ENCODE data around the gene PPP1R14C.

Gene PPP1R14C

DNA sequence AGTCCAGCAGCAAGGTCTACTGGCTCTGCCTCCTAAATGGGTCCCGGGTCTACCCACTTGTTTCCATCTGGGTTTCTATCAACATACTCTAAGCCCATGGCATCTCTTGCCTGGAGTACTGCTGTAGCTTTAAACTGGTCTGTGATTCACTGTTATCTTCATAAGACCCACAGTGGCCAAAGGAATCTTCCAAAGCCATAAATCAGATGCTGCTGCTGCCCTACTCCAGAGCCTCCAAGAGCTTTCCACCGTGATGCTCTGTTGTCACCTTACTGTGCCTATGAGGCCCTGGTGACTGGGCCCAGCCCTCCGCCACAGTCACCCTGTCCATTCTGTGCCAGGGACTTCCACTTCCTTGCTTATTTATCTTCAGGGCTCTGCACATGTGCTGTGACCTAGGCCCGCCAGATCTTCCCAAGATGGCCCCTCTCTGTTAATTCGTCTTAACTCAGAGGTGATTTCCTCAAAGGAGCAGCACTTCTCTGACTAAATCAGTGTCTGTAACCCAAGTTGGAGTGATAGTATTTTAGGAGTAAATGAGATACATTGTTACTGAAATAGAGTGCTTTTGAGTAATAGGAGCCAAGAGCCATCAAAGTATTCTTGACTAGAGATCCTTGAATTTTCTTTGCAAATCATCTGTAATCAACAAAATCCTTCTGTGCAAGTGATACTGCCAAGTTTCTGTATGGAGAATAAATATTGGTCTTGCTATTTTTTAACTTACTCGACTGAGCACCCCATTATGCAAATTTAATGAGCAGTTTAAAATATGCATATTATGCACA, 102.5 kb downstream of the PPP1R14C start:
- no peak for TF ChIP-seq CTCF (IDR thresholded peaks at IDR 0.05; ENCODE audit: insufficient read depth, low read length, missing control alignments)
- DNase-seq (ENCODE audit: low read depth, low spot score) = no peak
- H3K4me3 ChIP-seq (ENCODE audit: low read depth, low read length) = no peak overlapping the region
- CTCF ChIA-PET = interaction anchor here (1.0 kb wide), 1 partner anchor 1089 kb away, joined by 3 read pairs; no protein-coding TSS in a partner anchor
- POLR2A ChIA-PET = no interaction called here

DNA sequence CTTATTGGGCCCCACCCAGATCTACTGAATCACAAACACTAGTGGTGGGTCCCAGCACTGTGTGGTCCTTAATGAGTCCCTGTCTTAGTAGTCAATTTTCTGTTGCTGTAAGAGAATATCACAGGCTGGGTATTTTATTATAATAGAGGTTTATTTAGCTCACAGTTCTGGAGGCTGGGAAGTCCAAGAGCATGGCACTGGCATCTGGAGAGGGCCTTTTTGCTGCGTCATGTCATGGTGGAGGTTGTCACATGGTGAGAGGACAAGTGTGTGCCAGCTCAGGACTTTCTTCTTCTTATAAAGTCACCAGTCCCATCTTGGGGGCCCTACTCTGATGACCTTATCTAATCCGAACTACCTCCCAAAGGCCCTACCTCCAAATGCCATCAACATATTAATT, 105.0 kb downstream of the PPP1R14C start:
- POLR2A ChIA-PET = no interaction called here
- CTCF ChIA-PET = interaction anchor here (1.1 kb wide), 2 partner anchors 19 to 177 kb away, joined by 3 read pairs; no protein-coding TSS in a partner anchor
- TF ChIP-seq CTCF (IDR thresholded peaks at IDR 0.05; ENCODE audit: insufficient read depth, low read length, missing control alignments) = no peak
- DNase-seq (ENCODE audit: low read depth, low spot score) = no peak
- no peak overlapping the region for H3K4me3 ChIP-seq (ENCODE audit: low read depth, low read length)

DNA sequence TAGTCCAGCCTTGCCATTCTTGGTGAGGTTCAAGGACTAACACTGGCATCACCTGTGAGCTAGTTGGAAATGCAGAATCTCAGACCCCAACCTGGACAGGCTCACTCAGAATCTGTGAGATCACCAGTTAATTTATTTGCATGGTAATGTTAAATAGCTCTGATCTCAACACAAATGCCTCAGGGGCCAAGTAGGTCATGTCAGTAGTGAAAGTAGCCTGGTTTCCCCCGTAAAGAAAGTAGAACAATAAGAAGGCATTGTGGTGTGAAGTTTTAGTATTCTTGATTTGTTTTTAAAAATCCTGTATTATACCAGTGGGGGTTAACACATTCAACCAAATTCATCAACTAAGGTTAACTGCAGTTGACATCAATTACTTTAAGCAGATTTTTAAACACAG, 105.5 kb downstream of the PPP1R14C start:
- TF ChIP-seq CTCF (IDR thresholded peaks at IDR 0.05; ENCODE audit: insufficient read depth, low read length, missing control alignments) = no peak
- ChIA-PET POLR2A (no interaction called here), CTCF (interaction anchor here (1.1 kb wide), 2 partner anchors 20 to 177 kb away, joined by 3 read pairs; no protein-coding TSS in a partner anchor)
- H3K4me3 ChIP-seq (ENCODE audit: low read depth, low read length) = no peak overlapping the region
- DNase-seq (ENCODE audit: low read depth, low spot score) = no peak

- no peak for TF ChIP-seq CTCF (IDR thresholded peaks at IDR 0.05; ENCODE audit: insufficient read depth, low read length, missing control alignments)
- no peak overlapping the region for H3K4me3 ChIP-seq (ENCODE audit: low read depth, low read length)
- no peak for DNase-seq (ENCODE audit: low read depth, low spot score)
- POLR2A ChIA-PET = no interaction called here
- CTCF ChIA-PET = interaction anchor here (1.4 kb wide), 1 partner anchor 169 kb away, joined by 3 read pairs; no protein-coding TSS in a partner anchor
Measured at GRCh38 chr6:150249261-150249660, 106.4 kb downstream of the PPP1R14C start.

GRCh38 chr6:150250826-150251225, 108.0 kb downstream of the PPP1R14C start:
- TF ChIP-seq CTCF (IDR thresholded peaks at IDR 0.05; ENCODE audit: insufficient read depth, low read length, missing control alignments) = no peak
- DNase-seq (ENCODE audit: low read depth, low spot score) = no peak
- ChIA-PET CTCF (interaction anchor here (1.4 to 1.7 kb wide), 2 partner anchors 18 to 171 kb away, joined by 3 to 4 read pairs; no protein-coding TSS in a partner anchor), POLR2A (no interaction called here)
- no peak overlapping the region for H3K4me3 ChIP-seq (ENCODE audit: low read depth, low read length)

DNA sequence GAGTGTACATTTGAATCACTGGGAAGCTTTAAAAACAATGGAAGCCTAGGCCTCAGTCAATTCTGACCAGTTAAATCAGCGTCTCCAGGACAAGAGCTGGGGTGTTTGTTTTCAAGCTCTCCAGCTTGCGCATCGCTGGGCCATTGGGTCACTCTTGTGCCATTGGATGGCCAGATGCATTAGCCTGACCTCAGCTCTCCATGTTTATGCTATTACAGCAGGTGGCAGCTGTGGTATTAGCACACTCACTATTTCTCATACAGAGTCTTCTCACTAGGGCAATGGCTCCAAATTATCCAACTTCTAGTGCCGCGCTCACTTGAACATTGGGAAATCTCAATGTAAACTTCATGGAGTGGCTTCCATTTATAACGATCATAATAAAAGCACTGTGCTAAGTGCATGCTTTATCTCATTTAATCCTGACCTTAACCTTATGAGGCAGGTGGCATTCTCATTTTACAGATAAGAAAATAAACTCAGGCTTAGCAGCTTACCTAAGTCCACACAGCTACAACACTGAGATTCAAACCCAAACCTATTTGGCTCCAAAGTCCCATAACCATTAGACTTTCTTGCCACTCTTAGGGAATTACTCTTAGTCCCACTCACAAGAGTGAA, 108.8 kb downstream of the PPP1R14C start:
- H3K4me3 ChIP-seq (ENCODE audit: low read depth, low read length) = no peak overlapping the region
- POLR2A ChIA-PET = no interaction called here
- CTCF ChIA-PET = no interaction called here
- TF ChIP-seq CTCF (IDR thresholded peaks at IDR 0.05; ENCODE audit: insufficient read depth, low read length, missing control alignments) = no peak
- DNase-seq (ENCODE audit: low read depth, low spot score) = no peak
